GM12874 (cell line): ENCODE results near the gene HAUS3.

Experiments used
- CTCF ChIP-seq: IDR thresholded peaks from 2 replicates; pipeline ENCODE4 v1.5.1; 2011; ENCODE audit warnings: low read depth, mild to moderate bottlenecking, control low read depth, low read length, moderate library complexity; ENCODE audit not compliant: insufficient read depth

The HAUS3 gene

DNA sequence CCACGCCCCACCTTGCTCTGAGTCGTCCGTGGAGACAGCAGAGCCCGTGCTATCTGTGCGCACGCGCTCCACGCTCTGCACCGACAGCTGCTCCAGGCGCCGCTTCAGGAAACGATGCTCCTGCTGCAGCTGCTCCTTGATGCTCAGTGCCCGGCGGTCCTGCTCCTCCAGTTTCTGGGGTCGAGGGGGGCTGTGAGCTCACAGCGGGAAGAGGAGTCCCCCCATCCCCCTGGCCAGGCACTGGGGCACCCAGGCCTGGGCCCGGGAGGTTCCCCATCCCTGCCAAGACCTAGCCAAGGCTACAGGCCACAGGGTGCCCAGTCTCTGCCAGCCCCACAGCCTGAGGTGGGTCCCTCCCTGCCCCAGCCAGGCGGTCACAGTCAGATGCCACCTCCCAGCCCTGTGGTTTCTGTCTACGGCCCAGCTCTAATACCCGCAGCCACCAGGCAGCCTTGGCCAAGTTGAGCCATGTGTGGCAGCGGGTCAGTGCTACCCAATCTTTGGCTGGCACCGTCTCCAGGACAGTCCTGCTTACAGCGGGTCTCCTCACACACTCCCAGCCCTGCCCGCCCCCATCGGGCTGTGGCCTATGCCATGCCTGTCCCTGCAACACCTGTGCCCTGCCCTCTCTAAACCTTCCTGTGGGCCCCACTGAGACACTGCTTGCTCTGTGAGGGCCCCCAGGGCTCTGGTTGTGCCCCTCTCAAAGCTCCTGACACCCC lies 9.3 kb upstream of the HAUS3 start:
- no peak for TF ChIP-seq CTCF

DNA sequence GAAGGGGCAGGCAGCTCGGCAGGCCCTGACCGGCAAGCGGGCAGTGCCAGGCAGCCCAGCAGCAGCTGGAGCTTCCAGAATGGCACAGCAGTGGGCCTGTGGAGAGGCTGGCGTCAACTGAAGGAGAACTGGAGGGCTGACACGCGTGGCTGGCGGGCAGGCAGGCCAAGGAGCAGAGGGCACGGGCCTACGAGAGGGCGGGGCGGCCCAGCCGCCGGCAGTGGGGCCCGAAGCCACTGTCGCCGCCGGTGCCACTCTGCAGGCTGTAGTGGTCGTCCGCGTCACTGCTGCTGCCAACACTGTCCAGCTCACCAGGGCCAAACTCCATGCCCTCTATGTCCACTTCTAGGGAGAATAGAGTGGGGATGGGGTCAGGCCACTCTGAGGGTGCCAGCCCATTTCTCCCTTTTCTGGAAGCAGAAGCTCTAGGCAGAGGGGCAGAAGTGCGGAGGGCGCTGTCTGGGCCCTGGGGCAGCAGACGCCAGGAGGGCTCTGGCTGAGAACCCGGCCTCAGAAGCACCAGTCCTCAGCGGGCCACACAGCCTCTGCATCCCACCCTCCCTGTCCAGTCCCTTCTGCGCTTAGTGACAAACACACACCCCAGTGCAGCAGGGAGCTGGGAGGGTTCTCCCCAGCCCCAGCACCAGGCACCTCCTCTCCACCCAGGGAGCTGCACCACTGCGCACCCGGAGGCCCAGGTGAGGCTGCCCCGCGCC lies 8.6 kb upstream of the HAUS3 start:
- TF ChIP-seq CTCF, result no peak

DNA sequence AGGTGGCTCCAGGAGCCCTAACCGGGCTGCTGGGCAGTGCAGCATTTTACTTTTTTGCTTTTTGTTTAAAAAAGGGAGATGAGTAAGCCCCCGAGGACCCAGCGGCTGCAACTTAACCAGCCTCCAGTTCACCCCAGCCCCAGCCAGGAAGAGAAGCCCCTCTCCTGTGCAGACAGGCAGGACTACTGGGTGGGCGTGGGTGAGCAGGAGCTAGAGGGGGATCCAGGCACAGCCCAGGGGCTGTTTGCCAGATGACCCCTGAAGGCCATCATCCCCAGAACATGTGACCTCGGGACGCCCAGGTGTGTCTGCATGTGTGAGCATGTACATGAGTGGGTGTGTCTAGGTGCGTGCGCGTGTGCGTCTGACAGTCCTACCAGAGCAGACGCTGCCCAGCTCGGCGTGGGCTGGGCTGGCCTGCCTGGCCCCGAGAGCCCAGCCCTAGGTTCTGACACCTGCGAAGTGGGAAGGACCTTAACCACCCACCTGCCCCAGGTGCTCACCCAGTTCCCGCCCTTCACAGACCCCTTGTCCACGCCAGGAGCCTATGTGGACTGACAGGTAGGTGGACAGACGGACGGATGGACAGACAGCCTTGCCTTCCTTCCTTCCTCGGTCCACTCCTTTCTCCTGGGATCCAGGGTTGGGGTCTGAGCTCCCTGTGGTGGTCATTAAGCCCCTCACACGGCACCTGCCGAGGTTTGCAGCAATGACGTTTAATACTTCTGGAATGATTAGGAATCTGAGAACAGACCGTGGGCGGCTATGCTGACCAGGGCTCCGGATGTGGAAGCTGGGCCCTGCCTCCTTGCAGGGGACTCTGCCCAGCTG lies 7.8 kb upstream of the HAUS3 start:
- no peak for TF ChIP-seq CTCF

DNA sequence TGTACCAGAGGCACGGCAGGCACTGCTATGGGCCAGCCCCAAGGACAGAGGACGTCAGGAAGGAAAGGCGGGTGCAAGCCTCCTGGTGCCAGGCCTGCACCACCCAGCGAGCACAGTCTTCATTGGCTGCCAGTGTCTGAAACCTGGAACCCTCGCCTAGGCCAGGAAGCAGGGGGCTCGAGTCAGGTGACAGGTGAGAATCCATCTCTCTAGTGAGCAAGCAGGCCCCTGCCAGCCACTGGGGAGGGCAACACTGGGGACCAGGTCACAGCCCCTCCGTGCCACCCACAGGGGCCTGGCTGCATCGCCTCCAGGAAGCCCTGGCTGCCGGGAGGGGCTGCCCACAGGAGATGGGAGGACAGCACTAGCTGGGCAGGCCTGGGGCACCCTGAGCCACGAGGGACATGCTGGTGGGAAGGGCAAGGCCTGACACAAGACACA lies 6.9 kb upstream of the HAUS3 start:
- no peak for TF ChIP-seq CTCF

DNA sequence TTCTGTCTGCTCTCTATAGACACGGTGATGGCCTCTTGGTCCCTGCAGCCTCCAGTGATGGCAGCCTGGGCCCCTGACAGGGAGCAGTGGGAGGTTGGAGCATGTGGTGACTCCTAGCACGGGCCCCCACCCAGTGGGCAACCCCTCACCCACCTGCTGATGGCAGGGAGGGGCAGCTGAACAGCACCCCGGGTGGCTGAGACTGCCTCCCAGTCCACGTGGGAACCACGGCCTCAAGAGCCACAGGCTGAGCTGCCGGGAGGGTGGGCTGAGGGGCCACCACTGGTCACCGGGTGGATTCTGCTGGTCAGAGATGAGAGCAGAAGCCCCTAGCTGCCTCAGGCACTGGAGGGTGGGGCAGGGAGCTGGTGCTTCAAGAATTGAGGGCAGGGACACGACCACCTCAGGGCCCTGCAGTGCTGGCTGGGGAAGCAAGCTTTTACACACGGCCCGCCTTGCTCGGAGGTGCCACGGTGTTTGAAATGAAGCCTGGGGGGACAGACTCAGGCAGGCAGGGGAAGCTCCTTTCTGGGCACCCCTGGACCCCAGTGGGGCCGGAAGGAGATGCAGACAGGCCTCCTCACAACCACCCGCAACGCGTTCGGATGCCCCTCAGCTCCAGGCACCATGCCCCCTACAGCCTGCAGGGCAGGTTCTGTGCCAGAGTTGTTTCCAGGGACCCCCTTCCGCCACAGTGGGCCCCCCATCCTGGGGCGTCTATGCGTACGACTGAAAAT lies 6.3 kb upstream of the HAUS3 start:
- no peak for TF ChIP-seq CTCF

DNA sequence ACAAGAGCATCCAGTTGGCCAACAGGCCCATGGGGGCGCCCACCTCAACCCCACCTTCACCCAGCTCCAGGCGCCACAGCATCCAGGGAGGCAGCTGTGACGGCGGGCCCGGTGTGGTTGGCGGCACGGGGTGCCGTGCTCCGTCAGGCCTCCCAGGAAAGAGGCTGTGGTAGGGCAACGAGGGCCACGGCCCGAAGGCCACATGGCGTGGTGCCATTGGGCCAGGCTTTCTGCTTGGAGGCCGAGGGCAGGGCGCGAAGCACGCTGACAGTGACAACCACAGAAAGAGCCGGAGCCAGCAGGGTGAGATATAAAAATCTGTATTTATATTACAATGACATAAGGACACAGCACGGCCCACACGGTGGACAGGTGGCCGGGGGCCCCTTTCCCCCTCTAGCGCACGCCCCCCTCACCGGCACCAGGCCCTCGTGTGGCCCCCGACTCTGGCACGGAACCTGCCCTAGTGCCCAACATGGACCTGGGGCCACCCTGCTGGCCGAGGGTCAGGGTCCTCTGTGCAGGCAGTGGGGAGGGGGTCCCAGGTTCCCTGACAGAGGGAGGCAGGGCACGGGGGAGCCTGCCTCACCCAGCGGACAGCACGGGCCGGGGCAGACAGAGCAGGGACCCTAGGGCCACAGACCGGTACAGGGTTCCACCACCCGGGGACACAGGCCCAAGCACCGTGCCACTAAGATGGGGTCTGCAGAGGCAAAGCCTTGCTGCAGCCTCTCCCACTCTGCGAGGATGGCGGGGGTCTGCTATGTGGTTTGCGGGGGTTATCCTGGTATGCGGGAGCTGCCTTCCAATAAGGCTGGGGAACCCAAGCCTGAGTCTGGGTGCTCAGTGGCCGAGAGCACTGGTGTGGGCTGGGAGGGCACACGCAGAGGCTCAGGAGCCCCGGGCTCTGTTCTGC lies 5.5 kb upstream of the HAUS3 start:
- no peak for TF ChIP-seq CTCF
